Endothelial cell of umbilical vein (primary cell): Measurements from ENCODE around the gene ARRB1. TPM values are rescaled to one million over a fixed set of nuclear protein-coding genes. Genes with fewer than 3 reads are reported as not detected.
"Not testable (repeated sequence)": the region's sequence is repeated elsewhere in the genome, so short reads cannot be mapped to it uniquely, and the experiment has no call there.

Experiments used
- BruUV-seq: library from RNA; stranded (reverse); fragments of 400-500 nt; replicated peaks from 2 replicates; lab custom pipeline; 2021; lab: Mats Ljungman, UMichigan
- CTCF ChIA-PET: fragments of 300-600, 350-600 bp; sonication (Branson Sonifier 250); formaldehyde crosslinking; loops from one replicate; lab custom pipeline; 2021; ENCODE audit warnings: antibody characterized with exemption, inconsistent platforms; lab: Charles Lee
- POLR2A ChIA-PET: fragments of 300-600, 350-600 bp; sonication (Branson Sonifier 250); formaldehyde crosslinking; loops from one replicate; lab custom pipeline; 2021; ENCODE audit warnings: antibody characterized with exemption, inconsistent platforms; lab: Charles Lee
- DNase-seq: peaks from one replicate; pipeline ENCODE4 v3.0.0-alpha.2; 2011; ENCODE audit warnings: low read depth, low spot score
- FAIRE-seq: peaks from 2 replicates; lab custom pipeline; 2011; peaks lifted over from hg19 to GRCh38; lab: Jason Lieb, UNC
- H2AFZ ChIP-seq: 2 replicates; pipeline ENCODE4 v1.6.0; 2012; ENCODE audit warnings: low read depth, low read length, control low read depth, inconsistent platforms
- H3K27ac ChIP-seq: 2 replicates; pipeline ENCODE4 v1.5.1; 2011; ENCODE audit warnings: low read depth, mild to moderate bottlenecking, control low read depth, low read length, moderate library complexity; ENCODE audit not compliant: insufficient read depth
- H3K27me3 ChIP-seq, 2 experiments: 2 replicates each; pipeline versions ENCODE4 v1.6.0 to v1.6.1; 2011; ENCODE audit warnings: low read length in 2 of 2, mixed read lengths in 1 of 2; ENCODE audit not compliant: control insufficient read depth in 2 of 2, insufficient read depth in 2 of 2
- H3K36me3 ChIP-seq, 2 experiments: 2 replicates in 1 of 2; 3 replicates in 1 of 2; pipeline ENCODE4 v1.5.1; 2011; ENCODE audit warnings: low read length in 2 of 2, mild to moderate bottlenecking in 1 of 2, moderate library complexity in 1 of 2; ENCODE audit not compliant: control insufficient read depth in 2 of 2, insufficient read depth in 2 of 2; ENCODE audit errors: extremely low read depth in 1 of 2
- H3K4me1 ChIP-seq: 3 replicates; pipeline ENCODE4 v1.5.1; 2011; ENCODE audit warnings: mild to moderate bottlenecking, low read length; ENCODE audit not compliant: control insufficient read depth, insufficient read depth; ENCODE audit errors: extremely low read depth
- H3K4me2 ChIP-seq: 2 replicates; pipeline ENCODE4 v1.6.1; 2011; ENCODE audit warnings: low read length, control low read depth, mixed read lengths; ENCODE audit not compliant: insufficient read depth
- H3K4me3 ChIP-seq, 3 experiments: fragments of 200-600 bp in 1 of 3; sonication (generic), shearing (Covaris generic) in 1 of 3; replicated peaks in 1 of 3; 2 replicates each; pipeline ENCODE4 v1.5.1; 2011 to 2016; ENCODE audit warnings: control low read depth in 3 of 3, low read length in 3 of 3, mild to moderate bottlenecking in 2 of 3, inconsistent platforms in 1 of 3, low read depth in 1 of 3, moderate library complexity in 1 of 3; ENCODE audit not compliant: insufficient read depth in 1 of 3
- H3K79me2 ChIP-seq: 2 replicates; pipeline ENCODE4 v1.6.0; 2012; ENCODE audit warnings: low read length, inconsistent platforms; ENCODE audit not compliant: control insufficient read depth, insufficient read depth
- H3K9ac ChIP-seq: replicated peaks from 2 replicates; pipeline ENCODE3; 2011; ENCODE audit warnings: low read length, control low read depth; ENCODE audit not compliant: insufficient read depth; ENCODE audit errors: extremely low read depth
- H3K9me1 ChIP-seq: replicated peaks from 3 replicates; pipeline ENCODE4 v1.6.0; 2011; ENCODE audit warnings: mild to moderate bottlenecking, low read length; ENCODE audit not compliant: control insufficient read depth, insufficient read depth; ENCODE audit errors: extremely low read depth
- H3K9me3 ChIP-seq: replicated peaks from 2 replicates; pipeline ENCODE4 v1.5.1; 2012; ENCODE audit warnings: low read length, inconsistent platforms; ENCODE audit not compliant: control insufficient read depth, insufficient read depth
- H4K20me1 ChIP-seq: replicated peaks from 2 replicates; pipeline ENCODE3; 2011; ENCODE audit warnings: mild to moderate bottlenecking, low read length; ENCODE audit not compliant: control insufficient read depth, insufficient read depth; ENCODE audit errors: extremely low read depth
- CTCF ChIP-seq, 2 donors: IDR thresholded peaks; 1 replicate in 1 of 2; 2 replicates in 1 of 2; pipeline ENCODE4 v1.5.1; 2011; ENCODE audit warnings: low read length in 2 of 2, mild to moderate bottlenecking in 2 of 2, moderate library complexity in 2 of 2, control low read depth in 1 of 2, inconsistent platforms in 1 of 2, low read depth in 1 of 2; ENCODE audit not compliant: insufficient read depth in 1 of 2; ENCODE audit errors: extremely low read depth in 1 of 2
- EZH2 ChIP-seq: IDR thresholded peaks from 2 replicates; pipeline ENCODE4 v1.6.1; 2012; ENCODE audit warnings: borderline replicate concordance, low read depth, mild to moderate bottlenecking, moderate library complexity, low read length, inconsistent platforms; ENCODE audit not compliant: severe bottlenecking
- FOS ChIP-seq: IDR thresholded peaks from 2 replicates; pipeline ENCODE4 v1.6.1; 2011; ENCODE audit warnings: mild to moderate bottlenecking, low read length, moderate library complexity, borderline replicate concordance; ENCODE audit not compliant: insufficient read depth
- GATA2 ChIP-seq: IDR thresholded peaks from 2 replicates; pipeline ENCODE4 v1.7.0; 2011; ENCODE audit warnings: low read depth, mild to moderate bottlenecking, moderate library complexity, mixed read lengths, low read length; ENCODE audit not compliant: insufficient read length, insufficient read depth
- JUN ChIP-seq: IDR thresholded peaks from 2 replicates; pipeline ENCODE4 v1.6.1; 2011; ENCODE audit warnings: borderline replicate concordance, low read depth; ENCODE audit not compliant: insufficient read length, insufficient read depth
- MAX ChIP-seq: IDR thresholded peaks from 2 replicates; pipeline ENCODE4 v1.6.1; 2011; ENCODE audit not compliant: insufficient read depth, insufficient read length
- MYC ChIP-seq: IDR thresholded peaks from one replicate; pipeline ENCODE4 v1.6.1; 2011; ENCODE audit warnings: mild to moderate bottlenecking, low read depth, low read length
- POLR2A ChIP-seq: IDR thresholded peaks from 2 replicates; pipeline ENCODE4 v1.6.1; 2012; ENCODE audit warnings: low read depth, mild to moderate bottlenecking, control low read depth, low read length
- POLR2AphosphoS5 ChIP-seq: IDR thresholded peaks from 2 replicates; pipeline ENCODE4 v1.6.1; 2012; ENCODE audit warnings: low read depth, mild to moderate bottlenecking, control low read depth, low read length, moderate library complexity; ENCODE audit not compliant: insufficient read depth
- dilution Hi-C: fragments of 300-500 bp; cut with MboI; formaldehyde crosslinking; loops from one replicate; pipeline ENCODE4 v1.15.0; 2019; ENCODE audit warnings: low sequenced_read_pairs; ENCODE audit not compliant: extremely low pct_ligation_motif_present
- intact Hi-C: fragments of 100-400 bp; cut with micrococcal nuclease; formaldehyde crosslinking; loops from one replicate; pipeline ENCODE4 v1.10.0; 2022
- polyA plus RNA-seq, 4 experiments: library from polyadenylated mRNA; depleted of rRNA in 3 of 4; stranded (reverse) in 3 of 4; unstranded in 1 of 4; fragments of >200 nt; gene quantifications; 2 replicates each; pipeline versions ENCODE4 v1.2.1 to v1.2.3, GENCODE V29; 2011 to 2012; ENCODE audit warnings: missing spikeins in 1 of 4
- total RNA-seq: library from RNA; stranded (reverse); gene quantifications from 2 replicates; pipeline ENCODE4 v1.2.3, GENCODE V29; 2021

Gene ARRB1
- total and polyA plus RNA-seq, 2 donors (not counting 3 experiments of a cell fraction or from before 2014, with no cell fraction given): 63.9 to 92.6 TPM

DNA sequence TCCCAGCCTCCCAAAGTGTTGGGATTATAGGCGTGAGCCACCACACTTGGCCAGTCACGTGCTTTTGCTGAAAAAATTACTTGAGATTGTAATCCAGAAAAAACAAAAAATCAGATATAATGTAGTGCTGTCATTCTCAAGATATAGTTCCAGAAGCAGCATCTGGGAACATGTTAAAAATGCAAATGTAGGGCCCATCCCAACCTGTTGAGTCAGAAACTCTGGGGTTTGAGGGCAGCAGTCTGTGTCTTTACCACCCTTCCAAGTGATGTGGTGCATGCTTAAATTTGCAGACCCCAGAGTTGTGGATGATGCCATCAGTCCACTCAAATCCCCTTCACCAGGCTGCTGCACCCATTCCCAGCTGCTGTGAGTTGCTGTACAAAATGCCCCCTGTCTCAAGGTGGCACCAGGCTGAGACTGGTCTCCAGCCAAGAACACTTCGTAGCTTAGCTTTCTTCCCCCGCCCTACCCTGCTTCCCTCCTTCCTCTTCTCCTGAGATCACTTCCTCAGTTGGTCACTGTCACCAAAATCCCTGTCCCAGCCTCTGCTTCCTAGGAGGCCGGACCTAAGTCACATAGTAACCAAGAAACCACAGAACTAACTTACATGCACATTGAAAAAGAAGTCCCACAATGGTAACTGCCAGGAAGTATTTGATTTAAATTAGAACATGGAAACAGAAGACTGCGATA lies 18.2 kb upstream of the ARRB1 start:
- Histone ChIP-seq H3K9me1 (no peaks in the 10 kb centered on the region), H3K79me2 (no peaks in the 10 kb centered on the region), H3K36me3 (no peaks in the 10 kb centered on the region), H3K4me2 (peak overlapping the region; percentile 5), H3K4me3 (no peak overlapping the region), H3K9me3 (no peaks in the 10 kb centered on the region), H3K4me1 (peaks cover 14% of the 10 kb centered on the region), H3K27ac (no peak overlapping the region), H4K20me1 (no peaks in the 10 kb centered on the region), H3K27me3 (peaks cover 0 to 1% of the 10 kb centered on the region in 2 experiments), H3K9ac (no peak overlapping the region), H2AFZ (peak overlapping the region; percentile 72)
- DNase-seq (peak; percentile 35), FAIRE-seq (peak; percentile 56)
- ChIA-PET POLR2A (no interaction called here), CTCF (interaction anchor here (0.9 to 1.3 kb wide), 2 partner anchors 8 to 89 kb away, joined by 3 to 6 read pairs; no protein-coding TSS in a partner anchor)
- intact Hi-C loops: no loop called here
- dilution Hi-C loops: no loop called here
- no TSS peak for BruUV-seq
- TF ChIP-seq FOS (no peak), EZH2 (no peak), MAX (no peak), CTCF (IDR thresholded peaks at IDR 0.05; ENCODE audit: extremely low read depth in 1 of 2, insufficient read depth in 1 of 2, low read depth in 1 of 2, low read length in 2 of 2) (no peak), POLR2A (no peak), MYC (no peak), POLR2AphosphoS5 (no peak), GATA2 (no peak), JUN (no peak)

- FAIRE-seq, CTCF ChIA-PET, dilution Hi-C loops: not testable (repeated sequence)
Observed at GRCh38 chr11:75366826-75367225, 15.4 kb upstream of the ARRB1 start.

More at GRCh38 chr11:75366826-75367225, 15.4 kb upstream of the ARRB1 start:
- H3K9me1 ChIP-seq, H4K20me1 ChIP-seq, H3K4me3 ChIP-seq, H3K9me3 ChIP-seq, H3K4me1 ChIP-seq, H3K27me3 ChIP-seq, intact Hi-C loops, H3K27ac ChIP-seq, H3K79me2 ChIP-seq, H3K4me2 ChIP-seq, H3K36me3 ChIP-seq, H3K9ac ChIP-seq, DNase-seq, H2AFZ ChIP-seq, BruUV-seq: not testable (repeated sequence)
- POLR2A ChIA-PET: interaction anchor here (0.6 kb wide), 1 partner anchor 10 kb away, joined by 4 read pairs; no protein-coding TSS in a partner anchor
